ENCODE data around the gene SCMH1.

SCMH1 gene

GRCh38 chr1:40987439-40988276 lies 254.4 kb downstream of the SCMH1 start:
- DNase-seq: no peak

GRCh38 chr1:40986956-40987355 lies 255.2 kb downstream of the SCMH1 start:
- no peak for DNase-seq

- no peak for DNase-seq
Measured at GRCh38 chr1:40986328-40986783, 255.8 kb downstream of the SCMH1 start.

GRCh38 chr1:40985875-40986274 lies 256.2 kb downstream of the SCMH1 start:
- no peak for DNase-seq

- no peak for DNase-seq
Measured at GRCh38 chr1:40985161-40985560, 256.9 kb downstream of the SCMH1 start.

GRCh38 chr1:40984531-40984930 lies 257.6 kb downstream of the SCMH1 start:
- no peak for DNase-seq

- DNase-seq: no peak
Measured at GRCh38 chr1:40984066-40984465, 258.0 kb downstream of the SCMH1 start.

GRCh38 chr1:40983286-40983685 lies 258.8 kb downstream of the SCMH1 start:
- no peak for DNase-seq

- no peak for DNase-seq
Measured at GRCh38 chr1:40982721-40983120, 259.4 kb downstream of the SCMH1 start.

- no peak for DNase-seq
Measured at GRCh38 chr1:40981691-40982448, 260.2 kb downstream of the SCMH1 start.

GRCh38 chr1:40980453-40981121 lies 261.5 kb downstream of the SCMH1 start:
- peak; percentile 58 to 59 for DNase-seq

- no peak for DNase-seq
Measured at GRCh38 chr1:40980068-40980452, 262.0 kb downstream of the SCMH1 start.

- DNase-seq: peak; percentile 96 to 97
Measured at GRCh38 chr1:40979241-40980067, 262.7 kb downstream of the SCMH1 start, which contains the start of gene CTPS1. TSS of gene CTPS1 (plus strand) at chr1:40979696. CDS start at chr1:40983291, 3,595 bp downstream.

- DNase-seq: peak in 1 of 2 donors; percentile 19
Measured at GRCh38 chr1:40978886-40979240, 263.2 kb downstream of the SCMH1 start.

GRCh38 chr1:40977716-40978115 lies 264.4 kb downstream of the SCMH1 start:
- DNase-seq: no peak

Data from stimulated activated CD4-positive, alpha-beta T cell treated with anti-CD3 and anti-CD28 coated beads, Interleukin-2, amount 100 ng/mL, for 24 hours (primary cell).